DOHH2 (cell line): ENCODE results near the gene SCO1.

Experiments
- CTCF ChIP-seq: fragments of 200-600 bp; sonication (generic); IDR thresholded peaks from one replicate; pipeline ENCODE4 v1.5.1; 2014; ENCODE audit warnings: antibody characterized with exemption, mild to moderate bottlenecking, low read depth, low read length; ENCODE audit not compliant: poor library complexity, severe bottlenecking
- EZH2phosphoT487 ChIP-seq: fragments of 200-600 bp; sonication (generic); IDR thresholded peaks from 2 replicates; pipeline ENCODE4 v1.6.1; 2017; ENCODE audit warnings: borderline replicate concordance, mild to moderate bottlenecking, antibody characterized with exemption, low read length, moderate library complexity, mixed read lengths

- TF ChIP-seq CTCF (no peak), EZH2phosphoT487 (no peak)
Observed at GRCh38 chr17:10698096-10698818, 924 bp upstream of the SCO1 start.
